Amniotic epithelial cell (primary cell): Measurements from ENCODE around the gene RGS10.
"Not testable (repeated sequence)": the region's sequence is repeated elsewhere in the genome, so short reads cannot be mapped to it uniquely, and the experiment has no call there.

ENCODE experiments used
- DNase-seq: peaks from one replicate; pipeline ENCODE4 v3.0.0-alpha.2; 2010; ENCODE audit warnings: low read depth

RGS10 gene, protein sequence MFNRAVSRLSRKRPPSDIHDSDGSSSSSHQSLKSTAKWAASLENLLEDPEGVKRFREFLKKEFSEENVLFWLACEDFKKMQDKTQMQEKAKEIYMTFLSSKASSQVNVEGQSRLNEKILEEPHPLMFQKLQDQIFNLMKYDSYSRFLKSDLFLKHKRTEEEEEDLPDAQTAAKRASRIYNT

DNA sequence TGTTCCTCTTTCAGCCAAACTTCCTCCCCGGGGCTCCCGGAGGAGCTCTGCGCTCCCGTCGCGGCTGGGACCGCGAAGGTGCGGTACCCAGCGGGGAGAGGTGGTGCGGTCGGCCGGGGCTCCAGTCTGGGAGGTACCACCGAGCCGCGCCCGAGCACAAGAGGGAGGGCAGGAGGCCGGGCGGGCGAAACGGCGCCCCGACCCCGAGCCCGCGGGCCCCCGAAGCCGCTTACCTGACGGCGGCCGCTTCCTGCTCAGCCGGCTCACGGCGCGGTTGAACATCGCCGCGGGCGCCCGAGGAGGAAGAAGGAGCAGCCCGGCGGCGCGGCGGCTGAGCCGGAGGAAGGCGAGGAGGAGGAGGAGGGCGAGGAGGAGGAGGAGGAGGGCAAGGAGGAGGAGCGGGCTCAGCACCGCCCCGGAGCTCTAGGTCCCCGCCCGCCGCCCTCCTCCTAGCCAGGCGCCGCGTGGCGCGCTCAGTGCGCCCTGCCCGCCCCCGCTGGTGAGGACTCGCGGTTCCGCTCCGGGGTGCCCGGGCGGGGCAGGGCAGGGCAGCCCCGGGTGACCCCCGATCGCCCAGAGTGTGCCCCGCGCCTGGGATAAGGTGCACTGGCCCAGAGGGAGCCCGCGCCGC is at the start of gene RGS10:
RGS10 (minus strand) TSS at position 363 of the 631 bp plus-strand sequence; CDS start at position 282, 81 bp downstream.
- DNase-seq: peak; percentile 75

DNA sequence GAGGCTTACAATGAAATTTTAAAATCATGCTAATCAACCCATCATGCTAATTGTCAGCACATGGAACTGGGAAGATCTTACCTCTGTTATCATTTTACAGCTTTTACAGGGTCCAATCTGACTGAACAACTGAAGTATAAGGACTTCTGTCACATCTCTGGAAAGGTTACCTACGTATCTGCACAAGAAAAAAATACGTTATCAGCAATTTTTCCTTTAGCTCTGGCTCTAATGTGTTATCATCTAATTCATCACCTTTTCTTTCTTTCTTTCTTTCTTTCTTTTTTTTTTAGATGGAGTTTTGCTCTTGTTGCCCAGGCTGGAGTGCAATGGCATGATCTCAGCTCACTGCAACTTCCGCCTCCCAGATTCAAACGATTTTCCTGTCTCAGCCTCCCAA is 45.6 kb upstream of the RGS10 start:
- no peak for DNase-seq

DNA sequence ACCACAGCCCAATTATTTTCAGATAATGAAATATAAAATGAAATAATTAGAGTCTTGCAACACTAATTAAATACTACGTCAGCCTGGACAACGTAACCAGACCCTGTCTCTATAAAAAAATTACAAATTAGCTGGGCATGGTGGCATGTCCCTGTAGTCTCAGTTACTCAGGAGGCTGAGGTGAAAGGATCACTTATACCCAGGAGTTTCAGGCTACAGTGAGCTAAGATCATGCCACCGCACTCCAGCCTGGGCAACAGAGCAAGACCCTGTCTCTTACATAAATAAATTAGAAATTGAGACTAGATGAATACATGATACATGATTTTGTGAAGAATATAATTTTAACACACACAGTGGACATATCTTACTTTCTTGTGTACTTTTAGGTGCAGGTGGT is 35.8 kb upstream of the RGS10 start:
- DNase-seq: no peak

DNA sequence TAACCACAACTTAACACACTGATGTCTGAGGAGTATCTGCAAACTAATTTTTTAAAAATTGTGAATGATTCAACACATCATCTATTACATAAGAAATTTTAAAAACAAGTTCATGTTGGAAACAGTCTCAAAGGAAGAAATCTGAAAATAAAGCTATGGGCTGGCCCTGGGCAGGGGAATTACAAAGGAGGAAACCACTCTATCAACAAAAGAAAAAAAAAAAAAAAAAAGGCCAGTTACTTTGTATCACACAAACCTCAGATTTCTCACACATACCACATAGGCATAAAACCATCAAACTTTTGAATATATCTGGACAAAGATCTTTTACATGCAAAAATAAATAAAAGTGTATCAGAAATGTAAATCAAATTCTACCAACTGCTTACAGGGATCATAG is 33.5 kb upstream of the RGS10 start:
- DNase-seq: no peak

DNA sequence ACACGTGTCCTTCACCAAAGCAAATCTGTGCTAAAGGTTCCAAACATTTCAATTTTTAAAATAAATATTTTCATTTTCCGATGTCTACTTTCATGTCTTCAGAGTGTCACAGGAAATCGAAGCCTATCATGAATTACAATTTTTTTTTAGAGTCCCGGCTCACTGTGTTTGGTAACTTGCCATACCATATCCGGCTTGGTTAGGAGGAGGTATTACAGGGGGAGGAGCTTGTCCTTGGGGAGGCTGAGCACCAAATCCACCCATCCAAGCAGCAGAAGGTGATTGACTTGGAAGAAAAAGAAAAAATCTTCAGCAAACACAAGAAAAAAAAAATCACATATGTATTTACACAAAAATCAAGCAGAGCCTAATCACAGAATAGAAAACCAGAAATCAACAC is 33.0 kb upstream of the RGS10 start:
- DNase-seq: peak; percentile 15

DNA sequence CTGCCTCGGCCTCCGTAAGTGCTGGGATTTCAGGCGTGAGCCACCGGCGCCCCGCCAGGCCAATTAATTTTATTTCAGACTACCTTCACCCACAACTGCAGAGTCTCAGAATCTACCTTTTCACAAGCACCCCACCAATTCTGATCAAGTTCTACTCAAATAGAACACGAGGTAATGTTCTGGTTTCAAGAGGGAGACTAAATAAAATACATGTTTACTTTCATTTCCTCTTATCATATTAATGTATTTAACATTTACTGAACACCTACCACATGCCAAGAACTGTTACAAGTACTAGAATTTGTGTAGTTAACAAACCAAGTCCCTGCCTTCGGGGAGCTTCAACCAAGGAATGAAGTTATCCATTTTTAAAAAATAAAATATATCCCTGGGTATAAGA is 25.5 kb upstream of the RGS10 start:
- DNase-seq: no peak

DNA sequence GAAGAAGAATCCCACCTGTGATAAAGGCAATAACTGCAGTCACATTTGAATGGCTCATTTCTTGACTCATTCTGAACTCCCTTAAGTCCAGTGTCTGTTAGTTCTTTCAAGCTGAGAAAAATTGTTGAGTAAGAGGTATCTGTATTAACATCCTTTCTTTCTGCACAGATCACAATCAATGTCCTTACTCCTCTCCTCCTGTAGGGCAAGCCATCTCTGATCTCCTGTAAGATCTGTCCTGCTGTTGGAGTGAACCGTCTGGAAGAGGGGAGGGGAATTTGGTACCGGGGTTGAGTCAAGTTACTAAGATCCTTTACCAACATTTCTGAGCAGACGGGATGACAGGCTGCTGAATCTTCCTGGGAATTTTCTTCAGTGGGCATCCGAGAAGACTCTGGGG is 19.6 kb upstream of the RGS10 start:
- DNase-seq: no peak

DNA sequence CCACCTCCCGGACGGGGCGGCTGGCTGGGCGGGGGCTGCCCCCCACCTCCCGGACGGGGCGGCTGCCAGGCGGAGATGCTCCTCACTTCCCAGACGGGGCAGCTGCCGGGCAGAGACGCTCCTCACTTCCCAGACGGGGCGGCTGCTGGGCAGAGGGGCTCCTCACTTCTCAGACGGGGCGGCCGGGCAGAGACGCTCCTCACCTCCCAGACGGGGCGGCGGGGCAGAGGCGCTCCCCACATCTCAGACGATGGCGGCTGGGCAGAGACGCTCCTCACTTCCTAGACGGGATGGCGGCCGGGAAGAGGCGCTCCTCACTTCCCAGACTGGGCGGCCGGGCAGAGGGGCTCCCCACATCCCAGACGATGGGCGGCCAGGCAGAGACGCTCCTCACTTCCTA is 17.0 kb upstream of the RGS10 start:
- DNase-seq: not testable (repeated sequence)

DNA sequence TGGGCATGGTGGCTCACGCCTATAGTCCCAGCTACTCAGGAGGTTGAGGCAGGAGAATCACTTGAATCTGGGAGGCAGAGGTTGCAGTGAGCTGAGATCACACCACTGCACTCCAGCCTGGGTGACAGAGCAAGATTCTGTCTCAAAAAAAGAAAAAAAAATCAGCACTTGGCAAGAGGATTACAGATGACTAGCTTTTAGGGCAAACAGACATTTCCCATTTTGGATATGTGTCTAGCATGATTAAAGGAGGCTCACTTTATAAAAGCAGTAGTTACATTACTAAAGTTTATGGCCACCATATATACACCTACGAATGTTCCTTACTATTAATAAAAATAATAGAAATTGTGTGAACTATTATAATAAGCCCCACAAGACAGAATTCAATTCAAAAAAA is 13.6 kb upstream of the RGS10 start:
- DNase-seq: not testable (repeated sequence)

DNA sequence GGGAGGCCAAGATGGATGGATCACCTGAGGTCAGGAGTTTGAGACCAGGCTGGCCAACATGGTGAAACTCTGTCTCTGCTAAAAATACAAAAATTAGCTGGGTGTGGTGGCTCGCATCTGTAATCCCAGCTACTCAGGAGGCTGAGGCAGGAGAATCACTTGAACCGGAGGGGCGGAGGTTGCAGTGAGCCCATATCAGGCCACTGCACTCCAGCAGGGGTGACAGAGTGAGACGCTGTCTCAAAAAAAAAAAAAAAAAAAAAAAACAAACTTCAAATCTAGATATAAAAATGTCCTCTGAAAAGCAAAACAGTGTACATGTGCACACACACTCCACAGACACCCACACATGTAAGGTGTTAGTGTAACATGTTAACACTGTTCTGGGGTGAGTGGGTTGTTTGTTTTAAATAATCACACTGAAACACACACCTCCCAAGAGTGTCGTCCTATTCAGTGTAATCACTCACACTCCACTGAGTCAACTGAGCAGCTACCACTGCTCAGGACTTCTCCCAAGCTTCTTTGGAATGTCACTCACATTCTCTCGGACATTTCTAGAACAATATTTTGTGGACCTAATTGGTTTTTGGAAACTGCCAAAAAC is 12.8 kb upstream of the RGS10 start:
- no peak for DNase-seq

DNA sequence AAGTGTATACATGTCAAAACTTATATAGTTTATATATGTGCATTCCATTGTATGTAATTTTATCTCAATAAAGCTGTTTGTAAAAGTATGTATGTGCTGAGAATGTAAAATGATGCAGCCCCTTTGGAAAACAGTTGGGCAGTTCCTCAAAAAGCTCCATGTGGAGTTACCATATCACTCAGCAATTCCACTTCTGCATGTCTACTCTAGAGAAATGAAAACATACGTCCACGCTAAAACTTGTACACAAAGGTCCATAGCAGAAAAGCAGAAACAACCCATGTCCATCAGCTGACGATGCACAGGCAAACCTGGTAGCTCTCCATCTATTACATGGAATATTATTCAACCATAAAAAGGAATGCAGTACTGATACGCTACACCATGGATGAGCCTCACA is 8.3 kb upstream of the RGS10 start:
- DNase-seq: no peak

DNA sequence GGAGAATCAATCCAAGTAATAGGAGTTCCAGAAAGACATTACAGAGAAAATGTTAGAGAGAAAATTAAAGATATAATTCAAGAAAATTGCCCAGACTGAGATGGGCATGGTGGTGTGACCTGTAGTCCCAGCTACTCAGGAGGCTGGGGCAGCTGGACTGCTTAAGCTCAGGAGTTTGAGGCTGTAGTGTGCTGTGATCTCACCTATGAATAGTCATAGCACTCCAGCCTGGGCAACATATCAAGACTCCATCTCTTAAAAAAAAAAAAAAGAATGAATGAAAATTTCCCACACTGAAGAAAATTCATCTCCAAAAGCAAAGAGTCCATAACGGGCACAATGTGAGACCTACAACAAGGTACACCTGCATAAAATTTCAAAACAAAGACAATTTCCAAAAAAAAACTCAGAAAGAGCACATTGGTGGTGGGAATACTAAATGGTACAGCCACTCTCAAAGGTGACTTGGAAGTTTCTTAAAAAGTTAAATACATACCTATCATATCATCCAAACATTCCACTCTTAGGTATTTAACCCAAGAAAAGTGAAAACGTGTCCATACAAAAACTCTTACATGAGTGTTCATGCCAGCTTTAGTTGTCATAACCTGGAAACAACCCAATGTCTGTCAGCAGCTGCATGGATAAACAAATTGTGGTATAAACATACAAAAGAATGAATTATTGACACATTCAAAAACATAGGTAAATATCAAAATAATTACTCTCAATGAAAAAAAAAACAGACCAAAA is 6.9 kb upstream of the RGS10 start:
- DNase-seq: no peak

DNA sequence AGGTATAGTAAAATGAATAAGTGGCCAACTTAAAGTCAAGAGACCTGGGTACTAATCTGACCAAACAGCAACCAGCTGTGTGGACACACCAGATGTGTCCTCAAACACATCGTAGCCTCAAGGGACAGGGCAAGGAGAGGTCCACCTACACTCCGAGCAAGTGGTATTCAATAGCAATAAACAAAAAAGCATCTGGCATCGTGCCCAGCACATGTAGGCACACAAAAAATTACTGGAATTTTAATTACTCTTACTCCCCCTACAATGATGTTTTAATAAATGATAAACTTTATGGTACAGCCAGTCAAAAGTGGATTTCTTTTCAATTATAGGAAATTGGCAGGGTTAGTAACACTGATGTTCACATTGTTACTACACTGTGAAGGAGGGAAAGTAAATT is 3.5 kb upstream of the RGS10 start:
- peak; percentile 29 for DNase-seq

DNA sequence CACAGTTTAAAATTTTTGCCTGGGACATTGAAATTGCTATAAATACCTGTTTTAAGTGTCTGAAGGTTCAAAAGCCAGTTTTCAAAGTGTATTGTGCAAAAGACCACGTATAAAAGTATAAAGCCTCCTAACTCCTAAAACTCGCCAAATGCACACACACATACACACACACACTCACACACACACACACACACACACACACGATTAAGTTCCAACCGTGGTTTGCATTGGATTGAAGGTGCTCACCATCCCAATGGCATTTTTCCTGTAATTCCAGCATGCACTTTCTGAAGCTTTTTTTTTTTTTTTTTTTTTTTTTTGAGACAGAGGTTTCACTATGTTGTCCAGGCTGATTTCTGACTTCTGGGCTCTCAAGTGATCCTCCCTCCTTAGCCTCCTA is 2.8 kb upstream of the RGS10 start:
- DNase-seq: no peak

DNA sequence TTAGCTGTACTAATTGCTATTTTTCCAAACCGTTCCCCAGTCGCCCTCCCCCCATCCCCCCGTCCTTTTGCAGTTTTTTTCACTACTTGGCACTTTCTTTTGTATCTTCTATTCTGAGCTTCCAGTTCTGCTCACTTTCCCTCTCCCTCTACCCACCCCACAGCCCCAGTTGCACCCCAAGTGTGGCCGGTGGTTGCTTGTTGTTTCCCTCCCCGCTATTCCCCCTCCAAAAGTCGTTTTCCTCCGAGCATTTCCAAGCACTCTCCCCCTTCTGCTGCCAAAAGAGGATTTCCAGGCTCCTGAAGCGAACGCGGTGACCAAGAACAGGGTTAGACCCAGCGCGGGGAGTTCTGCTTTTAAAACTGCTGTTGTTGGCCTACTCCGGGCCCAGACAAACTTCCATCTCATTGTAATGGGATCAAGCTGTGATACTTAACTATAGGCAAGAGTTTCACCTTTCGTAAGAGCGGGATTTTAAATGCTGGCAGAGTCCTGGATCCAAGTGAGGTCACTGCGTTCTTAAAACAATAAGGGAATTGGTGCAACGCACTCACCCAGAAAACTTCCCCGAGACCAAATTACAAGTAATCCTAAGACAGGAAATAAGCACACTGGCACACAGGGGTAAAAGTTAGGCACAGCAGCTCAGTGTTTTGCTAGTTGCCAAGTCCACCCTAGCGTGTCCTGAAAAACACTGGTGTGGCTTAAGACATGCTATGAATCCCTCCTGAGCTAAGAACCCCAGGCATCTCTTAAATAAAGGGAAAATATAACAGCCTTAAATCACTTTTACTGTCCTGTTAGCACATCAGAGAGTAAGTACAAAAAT is 1.5 kb upstream of the RGS10 start:
- no peak for DNase-seq

DNA sequence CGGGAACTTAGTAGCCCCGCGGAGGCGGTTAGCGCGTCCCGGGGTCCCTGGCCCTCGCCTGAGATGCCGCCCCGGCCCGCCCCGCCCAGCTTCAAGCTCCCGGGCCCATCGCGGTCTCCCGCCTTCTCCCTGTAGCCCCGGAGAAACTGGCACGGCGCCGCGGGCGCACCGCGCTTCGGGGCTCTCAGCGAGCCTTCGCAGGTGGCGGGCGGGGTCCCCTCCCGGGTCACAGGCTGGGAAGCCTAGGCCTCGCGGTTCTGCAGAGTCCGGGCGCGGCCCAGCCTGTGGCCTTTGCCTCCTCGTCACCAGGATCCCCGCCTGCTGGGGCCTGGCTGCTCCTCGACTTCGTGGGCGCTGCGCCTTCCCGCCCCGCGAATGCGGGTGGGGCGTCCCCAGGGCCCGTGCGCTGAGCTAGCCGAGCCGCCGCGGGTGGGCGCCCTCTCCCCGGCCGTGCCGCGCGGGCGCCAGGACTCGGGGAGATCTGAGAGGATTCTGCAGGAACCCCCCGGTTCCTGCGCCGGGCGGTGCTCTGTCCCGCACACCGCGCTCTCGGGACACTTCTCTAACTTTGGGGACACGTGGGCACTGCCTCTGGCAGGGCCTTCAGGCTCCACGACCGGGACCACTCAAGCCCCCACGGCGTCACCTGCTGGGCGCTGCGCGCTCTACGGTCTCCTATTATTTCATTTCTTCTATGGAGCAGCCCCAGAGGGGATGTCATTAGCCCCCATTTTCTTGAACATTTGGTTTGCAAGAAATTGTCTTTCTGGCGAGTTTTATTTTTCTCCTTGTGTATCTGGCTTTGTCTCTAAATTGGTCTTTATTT is 682 bp upstream of the RGS10 start:
- peak; percentile 28 for DNase-seq

DNA sequence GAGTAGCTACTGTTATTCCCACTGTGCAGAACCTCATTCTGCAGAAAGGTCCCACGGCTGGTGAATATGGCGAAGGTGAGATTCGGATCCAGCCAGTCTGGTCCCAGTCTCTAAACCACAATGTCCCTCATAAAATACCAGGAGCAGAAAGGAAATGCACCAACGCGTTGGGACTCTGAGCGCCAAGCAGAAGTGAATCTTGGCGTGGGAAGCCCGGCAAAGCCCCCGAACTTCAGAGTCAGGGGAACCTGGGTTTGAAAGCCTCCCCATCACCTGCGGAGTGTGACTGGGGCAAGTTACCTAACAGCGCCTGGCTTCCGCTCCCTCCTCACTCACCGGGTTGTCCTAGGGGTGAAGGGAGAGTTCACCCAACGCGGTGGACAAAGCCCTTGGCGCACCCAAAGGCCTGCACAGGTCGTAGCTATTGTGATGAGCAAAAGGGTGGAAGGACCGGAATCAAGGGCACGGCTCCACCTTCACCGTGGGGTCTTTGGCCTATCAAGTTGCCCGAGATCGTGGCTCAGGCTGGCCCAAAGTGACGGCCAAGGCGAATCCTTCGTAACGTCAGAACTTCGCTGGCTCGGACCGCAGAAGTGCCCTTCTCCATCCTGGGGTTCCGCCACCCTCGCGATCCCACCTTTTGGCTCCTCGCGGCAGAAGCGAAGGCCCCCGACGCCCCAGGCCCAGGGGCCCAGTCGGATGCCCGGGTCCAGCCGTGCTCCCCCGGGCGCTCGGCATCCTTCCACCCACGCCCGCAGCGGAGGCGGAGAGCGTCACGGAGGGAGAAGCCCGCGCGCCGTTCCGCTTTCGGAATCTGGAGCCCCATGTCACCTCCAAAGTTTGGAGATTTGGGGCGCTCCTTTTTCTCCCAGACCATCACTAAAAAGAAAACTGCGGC is 811 bp downstream of the RGS10 start:
- no peak for DNase-seq

DNA sequence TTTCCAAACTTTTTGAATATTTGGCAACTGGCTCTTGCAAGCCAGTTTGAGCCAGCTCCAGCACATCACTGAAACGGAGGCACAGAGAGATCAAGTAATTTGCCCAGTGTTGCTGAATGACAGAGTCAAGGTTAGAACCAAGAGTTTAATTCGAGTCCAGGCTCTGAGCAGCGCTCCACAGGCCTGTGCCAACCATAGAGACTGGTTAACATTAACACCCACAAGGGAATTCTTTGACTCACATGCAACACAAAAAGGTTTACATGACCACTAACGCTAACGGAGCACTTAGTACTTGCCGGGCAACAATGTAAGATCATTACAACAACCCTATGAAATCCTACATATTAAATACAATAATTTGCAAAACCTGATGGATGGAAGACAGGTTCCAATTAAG is 1.5 kb downstream of the RGS10 start:
- DNase-seq: no peak

DNA sequence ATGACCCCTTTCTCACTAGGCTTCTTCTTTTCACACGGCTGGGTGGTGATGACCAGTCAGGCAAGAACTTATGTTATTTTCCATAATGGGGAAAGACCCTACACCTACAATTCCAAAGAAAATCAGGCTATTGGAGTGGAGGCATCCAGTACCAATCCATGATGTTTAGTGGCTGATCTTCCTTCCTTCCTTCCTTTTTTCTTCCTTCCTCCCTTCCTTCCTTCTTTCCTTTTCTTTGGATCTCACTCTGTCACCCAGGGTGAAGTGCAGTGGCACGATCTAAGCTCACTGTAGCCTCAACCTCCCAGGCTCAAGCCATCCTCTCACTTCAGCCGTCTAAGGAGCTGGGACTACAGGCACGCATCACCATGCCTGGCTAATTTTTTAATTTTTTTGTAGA is 2.5 kb downstream of the RGS10 start:
- no peak for DNase-seq

DNA sequence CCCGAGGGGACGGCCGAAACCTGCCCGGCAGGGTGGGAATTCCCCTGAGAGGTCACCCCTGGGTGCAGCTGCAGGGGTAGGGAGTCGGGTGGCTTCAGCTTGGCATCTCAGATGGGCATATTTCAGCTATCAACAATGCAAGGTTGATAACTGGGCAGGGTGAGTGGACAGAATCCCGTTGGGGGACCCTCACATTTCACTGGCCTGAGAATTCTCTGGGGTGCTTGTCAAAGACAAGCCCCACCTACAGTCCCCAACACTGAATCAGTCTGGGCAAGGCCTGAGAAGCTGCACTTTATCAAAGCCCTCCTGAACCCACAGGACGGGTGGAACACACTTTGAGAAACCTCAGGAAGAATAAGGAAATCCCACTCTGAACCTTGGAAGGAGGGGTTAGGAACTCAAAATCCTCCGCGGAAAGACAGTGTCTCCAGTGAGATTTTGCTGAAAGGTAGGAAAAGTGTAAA is 3.1 kb downstream of the RGS10 start:
- no peak for DNase-seq
